GM23248 (cell line): Measurements from ENCODE around the gene MAP2K5. TPM values are rescaled to one million over a fixed set of nuclear protein-coding genes. Genes with fewer than 3 reads are reported as not detected.

ENCODE experiments used
- DNase-seq: peaks from one replicate; pipeline ENCODE4 v3.0.0-alpha.2; 2015
- H2AFZ ChIP-seq: fragments of 200-600 bp; sonication (generic); 2 replicates; pipeline ENCODE4 v1.6.1; 2016; ENCODE audit warnings: antibody characterized with exemption
- H3F3A ChIP-seq: fragments of 200-600 bp; sonication (generic); 2 replicates; pipeline ENCODE4 v1.6.1; 2016; ENCODE audit warnings: mild to moderate bottlenecking, antibody characterized with exemption, mixed run types; ENCODE audit not compliant: insufficient read depth
- H3K27ac ChIP-seq: fragments of 200-600 bp; sonication (generic); 2 replicates; pipeline ENCODE4 v1.5.1; 2016; ENCODE audit warnings: mild to moderate bottlenecking
- H3K27me3 ChIP-seq: fragments of 200-600 bp; sonication (generic); replicated peaks from 2 replicates; pipeline ENCODE4 v1.6.1; 2016; ENCODE audit warnings: mild to moderate bottlenecking; ENCODE audit not compliant: insufficient read depth
- H3K36me3 ChIP-seq: fragments of 200-600 bp; sonication (generic); 2 replicates; pipeline ENCODE4 v1.6.1; 2016; ENCODE audit warnings: low read depth, mild to moderate bottlenecking
- H3K4me1 ChIP-seq: fragments of 200-600 bp; sonication (generic); 2 replicates; pipeline ENCODE4 v1.6.1; 2016; ENCODE audit warnings: mild to moderate bottlenecking; ENCODE audit not compliant: insufficient read depth
- H3K4me2 ChIP-seq: fragments of 200-600 bp; sonication (generic); one replicate; pipeline ENCODE4 v1.6.1; 2016; ENCODE audit warnings: mild to moderate bottlenecking; ENCODE audit not compliant: unreplicated experiment
- H3K4me3 ChIP-seq: fragments of 200-600 bp; sonication (generic); 2 replicates; pipeline ENCODE4 v1.5.1; 2016; ENCODE audit warnings: mild to moderate bottlenecking
- H3K79me2 ChIP-seq: fragments of 200-600 bp; sonication (generic); 2 replicates; pipeline ENCODE4 v1.6.1; 2016; ENCODE audit warnings: mild to moderate bottlenecking; ENCODE audit not compliant: insufficient read depth
- H3K9ac ChIP-seq: fragments of 200-600 bp; sonication (generic); 2 replicates; pipeline ENCODE4 v1.6.1; 2016; ENCODE audit warnings: mild to moderate bottlenecking
- H3K9me2 ChIP-seq: fragments of 200-600 bp; sonication (generic); 2 replicates; pipeline ENCODE4 v1.6.1; 2016; ENCODE audit warnings: mixed run types, mild to moderate bottlenecking, moderate library complexity; ENCODE audit not compliant: insufficient read depth
- H3K9me3 ChIP-seq: fragments of 200-600 bp; sonication (generic); one replicate; pipeline ENCODE4 v1.6.1; 2017; ENCODE audit warnings: low read depth
- H4K20me1 ChIP-seq: fragments of 200-600 bp; sonication (generic); 2 replicates; pipeline ENCODE4 v1.6.0; 2016; ENCODE audit not compliant: insufficient read depth
- EZH2 ChIP-seq: fragments of 200-600 bp; sonication (generic); IDR thresholded peaks from 2 replicates; pipeline ENCODE4 v1.6.1; 2018; ENCODE audit warnings: antibody characterized with exemption, mild to moderate bottlenecking; ENCODE audit not compliant: insufficient read depth, poor library complexity, severe bottlenecking
- EZH2phosphoT487 ChIP-seq: fragments of 200-600 bp; sonication (generic); IDR thresholded peaks from 2 replicates; pipeline ENCODE4 v1.6.1; 2018; ENCODE audit warnings: antibody characterized with exemption, moderate library complexity, mild to moderate bottlenecking, low read depth; ENCODE audit not compliant: insufficient read depth
- WGBS, 2 experiments: methylation state at CpG; one replicate each; pipeline ENCODE4 v1.1.6; 2015 to 2017; ENCODE audit warnings: low lambda C conversion rate in 2 of 2, low coverage in 1 of 2; ENCODE audit errors: missing lambda C conversion rate in 2 of 2; 5-methylcytosine and 5-hydroxymethylcytosine counted together
- in situ Hi-C: fragments of 300-500 bp; cut with MboI; formaldehyde crosslinking; loops from 2 replicates; pipeline ENCODE4 v1.15.0; 2020
- polyA plus RNA-seq: library from polyadenylated mRNA; unstranded; fragments of >200 nt; fragmentation: Nextera tagmentation; extraction: Ambion mirVana; gene quantifications from 2 replicates; pipeline ENCODE4 v1.2.1, GENCODE V29; 2016
- total RNA-seq: library from RNA; depleted of rRNA; stranded (reverse); fragments of >200 nt; shearing (Covaris generic); gene quantifications from 2 replicates; pipeline ENCODE4 v1.2.3, GENCODE V29; 2014

The MAP2K5 gene
- total and polyA plus RNA-seq, 2 experiments from 2014 or later, result 2.8 to 15.0 TPM

DNA sequence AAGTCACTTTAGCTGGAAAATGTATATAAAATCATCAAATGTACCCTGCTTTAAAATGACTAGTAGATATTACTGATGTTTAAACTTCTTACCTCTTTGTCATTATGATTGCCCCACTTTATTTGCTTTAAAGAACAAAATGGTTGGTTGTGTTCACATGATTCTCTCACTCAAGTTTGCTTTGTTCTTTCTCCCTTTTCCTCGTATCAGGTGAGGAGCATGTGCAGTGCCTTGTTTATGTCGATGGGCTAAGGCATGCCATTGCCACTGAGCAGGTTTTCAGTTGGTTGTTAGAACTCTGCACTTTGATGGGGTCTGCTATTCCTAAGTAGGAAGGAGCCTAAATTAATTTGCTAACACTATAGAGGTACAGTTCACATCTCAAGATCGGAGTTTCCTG lies 5.3 kb downstream of the MAP2K5 start:
- Histone ChIP-seq H3K9me3 (no peaks in the 10 kb centered on the region), H4K20me1 (no peaks in the 10 kb centered on the region), H3K79me2 (peaks cover 17% of the 10 kb centered on the region), H2AFZ (no peak overlapping the region), H3K27me3 (no peaks in the 10 kb centered on the region), H3K27ac (peak overlapping the region; percentile 69), H3F3A (peaks cover 21% of the 10 kb centered on the region), H3K4me3 (no peak overlapping the region), H3K4me2 (peak overlapping the region; percentile 43), H3K9me2 (no peaks in the 10 kb centered on the region), H3K4me1 (peaks cover 27% of the 10 kb centered on the region), H3K9ac (peak overlapping the region; percentile 30; the same call in 1 of the 2 replicates), H3K36me3 (no peaks in the 10 kb centered on the region; the same call in 1 of the 2 replicates)
- WGBS, 2 experiments, result 46 to 58% methylated on average over 3 of the region's 3 CpGs
- no peak for TF ChIP-seq EZH2
- in situ Hi-C loops, result no loop called here
- no peak for DNase-seq

DNA sequence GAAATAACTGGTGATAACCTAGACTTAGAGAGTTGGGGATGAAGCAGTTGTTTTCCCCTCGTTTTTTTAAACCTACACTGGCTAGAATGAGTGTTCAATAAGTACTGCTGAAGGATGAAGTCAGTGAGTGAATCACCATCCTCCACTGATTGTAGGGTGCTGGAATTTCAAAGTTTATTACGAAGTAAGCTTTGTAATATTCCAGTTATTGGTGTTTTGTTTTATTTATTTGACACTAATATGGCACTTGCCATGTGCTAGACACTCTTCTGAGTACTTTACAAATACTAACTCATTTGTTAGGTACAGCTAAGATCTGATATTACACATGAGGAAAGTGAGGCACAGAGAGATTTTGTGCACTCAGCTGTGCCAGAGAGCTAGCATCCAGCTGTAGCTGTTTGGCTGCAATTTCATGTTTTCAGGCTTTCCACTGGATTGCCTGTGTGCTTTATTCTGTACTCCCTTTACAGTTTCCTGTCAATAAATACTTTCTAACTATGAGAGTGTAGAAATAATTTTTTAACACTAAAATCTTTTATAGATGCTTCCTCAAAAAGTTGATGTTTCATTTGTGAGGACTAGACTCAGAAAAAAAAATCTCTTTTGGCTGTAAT lies 5.8 kb downstream of the MAP2K5 start:
- H3K9me3 ChIP-seq, result no peaks in the 10 kb centered on the region
- H3K27me3 ChIP-seq, result no peaks in the 10 kb centered on the region
- peaks cover 12% of the 10 kb centered on the region for H3K79me2 ChIP-seq
- 0 to 1% methylated on average over 2 of the region's 2 CpGs for WGBS, 2 experiments
- H3K4me3 ChIP-seq, result peak overlapping the region; percentile 23; the same call in 1 of the 2 replicates
- peak overlapping the region; percentile 69 for H3K27ac ChIP-seq
- no peaks in the 10 kb centered on the region; the same call in 1 of the 2 replicates for H3K36me3 ChIP-seq
- peak overlapping the region; percentile 41 for H3K9ac ChIP-seq
- peaks cover 21% of the 10 kb centered on the region for H3F3A ChIP-seq
- H3K4me1 ChIP-seq, result peaks cover 26% of the 10 kb centered on the region
- peak overlapping the region; percentile 52 for H3K4me2 ChIP-seq
- peak; percentile 84 for DNase-seq
- no peak overlapping the region for H2AFZ ChIP-seq
- no peaks in the 10 kb centered on the region for H3K9me2 ChIP-seq
- in situ Hi-C loops, result no loop called here
- TF ChIP-seq EZH2phosphoT487, result no peak
- no peak for TF ChIP-seq EZH2
- H4K20me1 ChIP-seq, result no peaks in the 10 kb centered on the region

DNA sequence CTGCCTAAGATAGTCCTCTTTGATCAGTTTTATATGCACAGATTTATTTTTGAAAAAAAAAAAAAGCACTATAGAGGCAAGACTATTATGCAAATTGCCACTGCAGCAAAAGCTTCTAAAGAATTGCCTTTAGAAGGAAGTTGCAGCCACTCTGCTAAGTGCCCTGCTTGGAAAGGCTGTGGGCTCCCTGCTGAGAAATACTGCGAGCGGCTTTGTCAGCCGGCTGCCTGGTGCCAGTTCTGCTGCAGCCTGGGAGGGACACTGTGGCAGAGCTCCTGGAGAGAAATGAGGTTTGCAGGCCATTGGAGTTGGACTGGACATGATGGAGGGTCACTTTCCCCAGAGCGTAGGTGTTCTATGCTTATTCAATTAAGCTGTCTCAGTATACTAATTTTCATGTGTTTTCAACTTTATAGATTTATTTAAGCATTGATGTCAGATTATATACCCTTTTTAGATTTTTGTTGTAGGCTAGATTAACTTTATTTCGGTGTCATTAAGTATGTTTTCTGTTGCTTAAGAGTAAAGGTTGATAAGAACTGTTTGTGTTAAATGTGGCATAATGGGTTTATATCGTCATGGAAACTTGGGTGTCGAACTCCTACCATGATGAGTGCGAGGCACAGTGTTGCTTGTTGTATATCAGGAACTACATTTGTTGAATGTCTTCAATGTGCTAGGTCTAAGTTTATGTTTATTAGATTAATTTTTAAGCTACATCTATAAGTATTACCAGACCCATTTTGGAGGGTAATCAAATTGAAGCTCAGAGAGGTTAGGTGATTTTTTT lies 6.6 kb downstream of the MAP2K5 start:
- no peaks in the 10 kb centered on the region for H4K20me1 ChIP-seq
- peak; percentile 70 for DNase-seq
- in situ Hi-C loops, result no loop called here

DNA sequence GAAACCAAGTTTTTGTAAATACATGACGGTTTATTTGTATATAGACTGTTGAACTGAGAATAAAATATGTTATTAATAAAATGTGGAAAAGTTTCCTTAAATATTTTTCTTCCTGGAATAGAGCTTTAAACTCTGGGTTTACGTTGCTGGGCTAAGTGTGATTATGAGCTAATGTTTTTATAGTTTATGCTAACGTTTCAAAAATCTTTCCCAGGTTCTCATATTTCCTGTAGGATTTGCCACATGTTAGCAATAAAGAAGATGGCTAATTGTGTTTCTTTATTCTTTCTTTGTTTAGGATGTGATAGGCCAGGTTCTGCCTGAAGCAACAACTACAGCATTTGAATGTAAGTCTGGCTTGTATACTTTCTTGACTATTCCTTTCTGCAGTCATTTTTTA lies 7.2 kb downstream of the MAP2K5 start:
- H3F3A ChIP-seq, result peaks cover 21% of the 10 kb centered on the region
- H2AFZ ChIP-seq, result no peak overlapping the region
- no peaks in the 10 kb centered on the region for H3K9me2 ChIP-seq
- peaks cover 19% of the 10 kb centered on the region for H3K4me1 ChIP-seq
- no peak for DNase-seq
- TF ChIP-seq EZH2, result no peak
- no peak for TF ChIP-seq EZH2phosphoT487
- H3K9ac ChIP-seq, result no peak overlapping the region
- no peaks in the 10 kb centered on the region for H4K20me1 ChIP-seq
- no peak overlapping the region for H3K27ac ChIP-seq
- WGBS, 2 experiments, result 55 to 56% methylated on average over 3 of the region's 3 CpGs
- no peaks in the 10 kb centered on the region for H3K9me3 ChIP-seq
- H3K79me2 ChIP-seq, result 0 out of 2 replicates have a peak, but pooled peaks cover 3% of the 10 kb centered on the region
- no peaks in the 10 kb centered on the region for H3K27me3 ChIP-seq
- no peak overlapping the region for H3K4me2 ChIP-seq
- in situ Hi-C loops, result no loop called here
- no peaks in the 10 kb centered on the region; the same call in 1 of the 2 replicates for H3K36me3 ChIP-seq
- no peak overlapping the region for H3K4me3 ChIP-seq

More for the DNA sequence above, 6.6 kb downstream of the MAP2K5 start:
- H3K9ac ChIP-seq, result peak overlapping the region; percentile 41
- no peaks in the 10 kb centered on the region for H3K27me3 ChIP-seq
- H3K9me2 ChIP-seq, result no peaks in the 10 kb centered on the region
- H3K4me2 ChIP-seq, result peak overlapping the region; percentile 52
- no peaks in the 10 kb centered on the region for H3K9me3 ChIP-seq
- no peak overlapping the region for H2AFZ ChIP-seq
- H3F3A ChIP-seq, result peaks cover 21% of the 10 kb centered on the region
- H3K79me2 ChIP-seq, result peaks cover 8% of the 10 kb centered on the region; the same call in 1 of the 2 replicates
- H3K4me3 ChIP-seq, result 0 out of 2 replicates have a peak overlapping the region, but pooled peaks have one; percentile 23
- TF ChIP-seq EZH2phosphoT487 (no peak), EZH2 (no peak)
- H3K36me3 ChIP-seq, result no peaks in the 10 kb centered on the region; the same call in 1 of the 2 replicates
- WGBS, 2 experiments, result 45 to 47% methylated on average over 8 of the region's 8 CpGs
- peaks cover 19% of the 10 kb centered on the region for H3K4me1 ChIP-seq
- H3K27ac ChIP-seq, result peak overlapping the region; percentile 69
